ENCODE results near the gene RGL2.

RGL2 gene

DNA sequence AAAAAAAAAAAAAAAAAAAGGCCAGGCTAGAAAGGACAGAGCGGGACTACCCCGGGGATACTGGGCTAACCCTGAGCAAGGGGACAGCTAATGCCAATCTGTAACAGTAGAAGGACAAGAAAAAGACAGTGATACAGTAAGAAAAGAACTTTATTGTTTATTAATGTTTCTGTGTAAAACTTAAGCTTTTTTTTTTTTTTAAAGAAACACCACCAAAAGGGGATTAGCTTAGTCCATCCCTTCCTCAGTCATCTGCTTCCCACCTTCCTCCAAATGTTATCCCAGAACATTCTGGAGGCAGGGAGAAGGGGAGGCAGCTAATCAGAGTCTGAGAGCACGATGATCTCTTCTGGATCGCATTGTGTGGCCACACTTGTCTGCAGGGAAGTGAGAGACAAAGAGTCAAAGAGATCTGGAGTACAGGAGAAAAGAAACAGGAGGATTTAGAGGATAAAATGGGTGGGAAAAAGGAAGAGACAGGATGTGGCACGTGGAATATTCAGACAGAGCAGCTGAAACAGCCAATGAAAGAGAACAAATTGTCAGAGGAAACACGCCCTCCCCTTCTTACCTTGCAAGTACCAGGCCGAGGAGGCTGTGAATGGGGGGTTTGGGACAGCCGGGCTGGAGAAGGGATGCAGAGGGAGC, 19.8 kb upstream of the RGL2 start:
- in situ Hi-C loops (cut with HindIII; ENCODE audit: low pct_ligation_motif_present, low sequenced_read_pairs): no loop called here
- no peak overlapping the region for H3K27ac ChIP-seq
- DNase-seq: no peak

DNA sequence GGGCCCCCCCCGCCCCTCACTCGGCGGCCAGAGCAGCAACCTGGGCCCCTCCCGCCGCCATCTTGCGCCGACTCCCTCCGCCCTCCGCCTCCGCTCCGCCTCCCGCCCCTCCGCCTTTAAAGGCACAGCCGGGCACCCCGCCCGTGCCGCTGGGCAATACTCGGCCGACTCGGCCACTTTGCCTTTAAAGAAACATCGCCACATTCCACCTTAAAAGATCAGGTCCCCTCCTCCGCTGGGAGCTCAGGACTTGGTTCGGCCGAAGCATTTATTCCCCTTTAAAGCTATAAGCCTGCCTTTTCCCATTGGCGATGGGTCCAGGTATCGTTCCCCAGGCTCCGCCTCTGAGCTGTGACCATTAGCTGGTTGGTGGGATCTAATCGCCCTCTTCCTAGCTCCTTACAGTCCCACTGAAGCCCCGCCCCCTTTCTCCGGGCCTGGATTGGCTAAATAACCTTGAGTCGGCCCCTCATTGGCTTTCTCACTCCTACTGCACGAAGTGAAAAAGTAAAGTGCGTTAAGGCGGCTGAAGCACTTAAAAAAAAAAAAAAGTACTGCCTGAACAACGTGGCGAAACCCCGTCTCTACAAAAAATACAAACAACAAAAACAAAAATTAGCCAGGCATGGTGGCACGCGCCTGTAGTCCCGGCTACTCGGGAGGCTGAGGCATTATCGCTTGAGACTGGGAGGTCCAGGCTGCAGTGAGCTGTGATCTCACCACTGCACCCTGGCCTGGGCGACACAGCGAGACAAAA, 19.1 kb upstream of the RGL2 start, which contains the start of gene ZBTB22:
TSS of gene ZBTB22 (minus strand) at position 76 of the 757 bp plus-strand sequence. CDS start 828 bp downstream, outside the sequence.
- peak; percentile 100 for DNase-seq
- in situ Hi-C loops (cut with HindIII; ENCODE audit: low pct_ligation_motif_present, low sequenced_read_pairs): no loop called here
- peak within 1 kb of the TSS; percentile 69 for H3K27ac ChIP-seq
- peak within 1 kb of the TSS; percentile 61 for H3K4me3 ChIP-seq (ENCODE audit: low read depth, low read length)
- TF ChIP-seq, protein P1, sequence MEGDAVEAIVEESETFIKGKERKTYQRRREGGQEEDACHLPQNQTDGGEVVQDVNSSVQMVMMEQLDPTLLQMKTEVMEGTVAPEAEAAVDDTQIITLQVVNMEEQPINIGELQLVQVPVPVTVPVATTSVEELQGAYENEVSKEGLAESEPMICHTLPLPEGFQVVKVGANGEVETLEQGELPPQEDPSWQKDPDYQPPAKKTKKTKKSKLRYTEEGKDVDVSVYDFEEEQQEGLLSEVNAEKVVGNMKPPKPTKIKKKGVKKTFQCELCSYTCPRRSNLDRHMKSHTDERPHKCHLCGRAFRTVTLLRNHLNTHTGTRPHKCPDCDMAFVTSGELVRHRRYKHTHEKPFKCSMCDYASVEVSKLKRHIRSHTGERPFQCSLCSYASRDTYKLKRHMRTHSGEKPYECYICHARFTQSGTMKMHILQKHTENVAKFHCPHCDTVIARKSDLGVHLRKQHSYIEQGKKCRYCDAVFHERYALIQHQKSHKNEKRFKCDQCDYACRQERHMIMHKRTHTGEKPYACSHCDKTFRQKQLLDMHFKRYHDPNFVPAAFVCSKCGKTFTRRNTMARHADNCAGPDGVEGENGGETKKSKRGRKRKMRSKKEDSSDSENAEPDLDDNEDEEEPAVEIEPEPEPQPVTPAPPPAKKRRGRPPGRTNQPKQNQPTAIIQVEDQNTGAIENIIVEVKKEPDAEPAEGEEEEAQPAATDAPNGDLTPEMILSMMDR (IDR thresholded peaks at IDR 0.05; ENCODE audit: low read depth, low read length, missing control alignments): no peak
- no peaks in the 10 kb centered on the region for H3K27me3 ChIP-seq (replicated peaks)
- peaks cover 25% of the 10 kb centered on the region for H3K36me3 ChIP-seq (replicated peaks)

More for the DNA sequence above, 19.8 kb upstream of the RGL2 start:
- no peaks in the 10 kb centered on the region for H3K27me3 ChIP-seq (replicated peaks)
- H3K4me3 ChIP-seq (ENCODE audit: low read depth, low read length): peak overlapping the region; percentile 61
- peaks cover 25% of the 10 kb centered on the region for H3K36me3 ChIP-seq (replicated peaks)
- TF ChIP-seq, protein P1 (IDR thresholded peaks at IDR 0.05; ENCODE audit: low read depth, low read length, missing control alignments): no peak

DNA sequence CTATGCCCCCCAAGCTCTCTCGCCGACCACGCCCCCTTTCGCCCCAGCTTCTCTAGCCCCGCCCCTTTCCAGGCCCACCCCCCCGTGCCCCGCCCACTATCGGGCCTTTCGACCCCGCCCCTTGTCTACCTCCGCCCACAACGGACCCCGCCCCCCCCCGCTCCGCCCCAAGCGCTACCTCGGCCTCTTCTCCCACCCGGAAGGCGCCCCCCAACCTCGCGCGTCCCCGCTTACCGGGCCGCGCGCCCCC, 18.6 kb upstream of the RGL2 start:
- in situ Hi-C loops (cut with HindIII; ENCODE audit: low pct_ligation_motif_present, low sequenced_read_pairs): no loop called here
- H3K36me3 ChIP-seq (replicated peaks): peaks cover 25% of the 10 kb centered on the region
- TF ChIP-seq, protein P1 (IDR thresholded peaks at IDR 0.05; ENCODE audit: low read depth, low read length, missing control alignments): no peak
- H3K4me3 ChIP-seq (ENCODE audit: low read depth, low read length): peak overlapping the region; percentile 61
- no peak overlapping the region for H3K27ac ChIP-seq
- no peak for DNase-seq
- H3K27me3 ChIP-seq (replicated peaks): no peaks in the 10 kb centered on the region

DNA sequence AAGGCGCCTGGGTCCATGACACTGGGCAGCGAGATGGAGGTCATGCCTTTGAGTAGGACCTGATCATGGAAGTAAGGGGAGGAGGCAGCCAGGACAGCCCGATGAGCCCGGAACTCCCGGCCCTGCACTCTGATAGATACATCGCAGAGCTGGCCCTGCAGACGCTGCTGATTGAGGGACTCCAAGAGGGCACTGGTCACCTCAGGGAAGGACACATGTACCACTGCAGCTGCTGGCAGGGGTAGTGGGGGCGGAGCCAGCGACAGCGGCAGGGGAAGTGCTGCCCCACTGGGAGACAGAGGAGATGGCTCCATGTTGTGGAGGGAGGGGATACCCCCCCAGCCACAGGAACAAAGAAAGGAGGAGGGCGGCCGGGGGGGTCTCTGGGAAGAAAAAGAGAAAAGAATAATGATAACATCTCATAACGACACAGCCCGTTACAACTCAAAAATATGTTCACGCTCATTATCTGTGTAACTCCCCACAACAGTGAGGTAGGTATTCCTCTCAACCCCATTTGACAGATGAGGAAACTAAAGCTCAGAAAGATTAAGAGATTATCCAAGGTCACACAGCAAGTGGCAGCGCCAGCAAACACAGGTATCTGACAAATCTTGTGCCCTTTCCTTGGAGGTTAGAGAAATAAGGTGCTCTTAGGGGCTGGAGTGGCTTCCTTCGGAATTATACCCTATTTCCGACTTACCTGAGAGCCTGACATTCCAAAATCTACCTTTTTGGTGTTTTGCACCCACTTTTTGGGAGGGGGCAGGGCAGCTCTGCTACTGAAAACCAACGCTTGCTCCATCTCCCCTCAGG, 18.1 kb upstream of the RGL2 start:
- DNase-seq: no peak
- TF ChIP-seq, protein P1 (IDR thresholded peaks at IDR 0.05; ENCODE audit: low read depth, low read length, missing control alignments): no peak
- H3K36me3 ChIP-seq (replicated peaks): peaks cover 25% of the 10 kb centered on the region
- no peak overlapping the region for H3K27ac ChIP-seq
- peak overlapping the region; percentile 61 for H3K4me3 ChIP-seq (ENCODE audit: low read depth, low read length)
- no peaks in the 10 kb centered on the region for H3K27me3 ChIP-seq (replicated peaks)
- in situ Hi-C loops (cut with HindIII; ENCODE audit: low pct_ligation_motif_present, low sequenced_read_pairs): no loop called here

DNA sequence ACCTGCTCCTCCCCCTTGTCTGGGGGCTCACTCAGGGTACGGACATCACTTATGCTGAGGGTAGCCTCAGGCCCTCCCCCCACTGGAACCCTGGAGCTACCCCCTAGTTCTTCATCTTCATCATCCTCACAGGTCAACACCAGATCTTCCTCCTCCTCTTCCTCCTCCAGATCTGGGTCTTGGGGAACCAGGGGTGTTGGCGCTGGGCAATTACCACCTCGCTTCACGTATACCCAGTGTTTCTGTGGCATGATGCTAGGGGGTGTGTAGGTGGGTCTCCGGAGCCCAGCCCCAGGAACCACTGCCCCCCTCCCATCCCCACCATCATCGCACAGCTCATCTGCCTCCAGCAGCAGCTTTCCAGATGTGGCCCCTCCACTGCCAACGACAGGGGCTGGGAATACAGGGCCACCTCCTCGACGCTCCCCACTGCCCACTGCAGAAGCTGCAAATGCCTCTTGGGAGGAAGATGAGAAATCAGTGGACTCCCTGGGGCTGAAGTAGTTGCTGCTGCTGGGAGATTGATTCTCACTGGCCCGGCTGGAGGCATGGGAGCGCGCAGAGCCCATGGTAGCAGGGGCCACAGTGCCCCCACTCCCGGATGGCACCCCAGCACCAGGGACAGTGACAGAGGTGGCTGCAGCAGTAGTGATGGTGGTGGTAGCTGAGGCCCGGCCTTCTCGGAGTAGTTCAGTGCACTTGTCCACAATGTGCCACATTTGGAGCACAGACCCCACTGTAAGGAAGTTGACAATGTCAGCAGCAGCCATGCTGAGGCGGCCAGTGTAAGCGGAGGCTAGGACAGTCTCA, 17.3 kb upstream of the RGL2 start:
- in situ Hi-C loops (cut with HindIII; ENCODE audit: low pct_ligation_motif_present, low sequenced_read_pairs): no loop called here
- H3K4me3 ChIP-seq (ENCODE audit: low read depth, low read length): no peak overlapping the region
- H3K27me3 ChIP-seq (replicated peaks): no peaks in the 10 kb centered on the region
- no peak for DNase-seq
- H3K27ac ChIP-seq: no peak overlapping the region
- peaks cover 24% of the 10 kb centered on the region for H3K36me3 ChIP-seq (replicated peaks)
- TF ChIP-seq, protein P1 (IDR thresholded peaks at IDR 0.05; ENCODE audit: low read depth, low read length, missing control alignments): no peak
